GM12878 (cell line): ENCODE data around the gene PCDHGC4. TPM values are rescaled to one million over a fixed set of nuclear protein-coding genes. Genes with fewer than 3 reads are reported as not detected.
A peak's percentile ranks its signal among the peaks of the same experiment; 100 is the strongest.

ENCODE experiments used
- ATAC-seq: fragments of 200-7000 bp; cut with Tn5 transposase; 3 replicates; pipeline ENCODE4 v1.9.1; 2020; ENCODE audit warnings: mild to moderate bottlenecking, moderate library complexity
- BruUV-seq: library from RNA; stranded (reverse); fragments of 400-500 nt; replicated peaks from 2 replicates; lab custom pipeline; 2021; lab: Mats Ljungman, UMichigan
- CTCF ChIA-PET: fragments of 300-600 bp; sonication (Branson Sonifier 250); formaldehyde crosslinking; extraction: SDS; loops from one replicate; lab custom pipeline; 2021; ENCODE audit warnings: inconsistent platforms; lab: Yijun Ruan, JAX
- POLR2A ChIA-PET: fragments of 350-600 bp; formaldehyde crosslinking; extraction: SDS; loops from one replicate; lab custom pipeline; 2021; ENCODE audit warnings: inconsistent platforms; lab: Charles Lee
- RAD21 ChIA-PET: fragments of 300-600 bp; sonication (Branson Sonifier 250); formaldehyde crosslinking; loops from one replicate; lab custom pipeline; 2023; ENCODE audit warnings: antibody characterized with exemption; ENCODE audit not compliant: unreplicated experiment; lab: Charles Lee
- SMC1A ChIA-PET: fragments of 300-600 bp; sonication (Branson Sonifier 250); formaldehyde crosslinking; loops from one replicate; lab custom pipeline; 2023; ENCODE audit not compliant: unreplicated experiment, uncharacterized antibody; lab: Charles Lee
- DNase-seq: peaks from one replicate; pipeline ENCODE4 v3.0.0-alpha.2; 2011; ENCODE audit warnings: low read depth, low spot score
- FAIRE-seq: peaks from 3 replicates; lab custom pipeline; 2011; peaks lifted over from hg19 to GRCh38; lab: Jason Lieb, UNC
- H2AFZ ChIP-seq: 2 replicates; pipeline ENCODE4 v1.6.0; 2011; ENCODE audit warnings: low read depth, low read length, control low read depth; ENCODE audit not compliant: control insufficient read depth
- H3K27ac ChIP-seq: 2 replicates; pipeline ENCODE4 v1.5.1; 2011; ENCODE audit warnings: control low read depth; ENCODE audit not compliant: control insufficient read depth, insufficient read depth
- H3K27me3 ChIP-seq, 2 experiments: replicated peaks in 1 of 2; 2 replicates each; pipeline versions ENCODE4 v1.6.0 to v1.6.1; 2011; ENCODE audit warnings: low read length in 1 of 2; ENCODE audit not compliant: control insufficient read depth in 2 of 2, insufficient read depth in 2 of 2
- H3K36me3 ChIP-seq, 2 experiments: 2 replicates each; pipeline ENCODE4 v1.5.1; 2011; ENCODE audit warnings: low read length in 1 of 2; ENCODE audit not compliant: control insufficient read depth in 2 of 2, insufficient read depth in 2 of 2
- H3K4me1 ChIP-seq: 2 replicates; pipeline ENCODE4 v1.6.1; 2011; ENCODE audit warnings: mild to moderate bottlenecking, low read length, moderate library complexity, mixed read lengths; ENCODE audit not compliant: control insufficient read depth, insufficient read depth
- H3K4me2 ChIP-seq: 2 replicates; pipeline ENCODE4 v1.6.0; 2011; ENCODE audit warnings: control low read depth; ENCODE audit not compliant: control insufficient read depth, insufficient read depth
- H3K4me3 ChIP-seq: fragments of 200-600 bp; sonication (generic); 2 replicates; pipeline ENCODE4 v1.5.1; 2016
- H3K79me2 ChIP-seq: 2 replicates; pipeline ENCODE4 v1.6.0; 2011; ENCODE audit warnings: low read length; ENCODE audit not compliant: control insufficient read depth, insufficient read depth
- H3K9ac ChIP-seq: 2 replicates; pipeline ENCODE4 v1.8.0; 2011; ENCODE audit warnings: low read length, control low read depth, mixed read lengths; ENCODE audit not compliant: control insufficient read depth, insufficient read depth
- H3K9me3 ChIP-seq: replicated peaks from 3 replicates; pipeline ENCODE4 v1.5.1; 2011; ENCODE audit warnings: mild to moderate bottlenecking, low read length; ENCODE audit not compliant: control insufficient read depth, insufficient read depth
- H4K20me1 ChIP-seq: 2 replicates; pipeline ENCODE4 v1.6.0; 2011; ENCODE audit not compliant: control insufficient read depth, insufficient read depth
- BCL11A ChIP-seq: IDR thresholded peaks from 2 replicates; pipeline ENCODE4 v1.6.1; 2011; ENCODE audit warnings: low read depth, low read length
- CEBPB ChIP-seq, 2 experiments: fragments of 150-350 bp in 1 of 2; IDR thresholded peaks; 2 replicates each; pipeline ENCODE4 v1.6.1; 2012 to 2014; ENCODE audit warnings: low read depth in 2 of 2, low read length in 2 of 2, borderline replicate concordance in 1 of 2, inconsistent platforms in 1 of 2
- CHD2 ChIP-seq: IDR thresholded peaks from 2 replicates; pipeline ENCODE4 v1.6.1; 2011; ENCODE audit warnings: low read depth, low read length, improper control_type of control experiment, borderline replicate concordance
- CHD4 ChIP-seq: fragments of 200-600 bp; sonication (generic); IDR thresholded peaks from 2 replicates; pipeline ENCODE4 v1.6.1; 2016; ENCODE audit warnings: mild to moderate bottlenecking
- EGR1 ChIP-seq, 2 experiments: IDR thresholded peaks; 1 replicate in 1 of 2; 2 replicates in 1 of 2; pipeline ENCODE4 v1.6.1; 2011 to 2012; ENCODE audit warnings: low read depth in 2 of 2, low read length in 2 of 2, borderline replicate concordance in 1 of 2, mild to moderate bottlenecking in 1 of 2, moderate library complexity in 1 of 2
- ETV6 ChIP-seq, 2 experiments: fragments of 450-650 bp in 1 of 2; IDR thresholded peaks in 1 of 2; conservative IDR thresholded peaks in 1 of 2; 2 replicates each; pipeline ENCODE4 v1.6.1; 2014; ENCODE audit warnings: antibody characterized with exemption in 1 of 2, borderline replicate concordance in 1 of 2, low read depth in 1 of 2, mild to moderate bottlenecking in 1 of 2, moderate library complexity in 1 of 2
- IKZF2 ChIP-seq, 2 experiments: fragments of 450-650 bp; IDR thresholded peaks; 2 replicates each; pipeline ENCODE4 v1.6.1; 2017; ENCODE audit warnings: mild to moderate bottlenecking in 2 of 2, moderate library complexity in 2 of 2
- JUND ChIP-seq: IDR thresholded peaks from 2 replicates; pipeline ENCODE4 v1.6.1; 2012; ENCODE audit warnings: low read depth, mild to moderate bottlenecking, low read length, improper control_type of control experiment, moderate library complexity
- MTA2 ChIP-seq: fragments of 450-650 bp; IDR thresholded peaks from 2 replicates; pipeline ENCODE4 v1.6.1; 2016; ENCODE audit warnings: low read depth, mild to moderate bottlenecking, moderate library complexity
- NFYB ChIP-seq: IDR thresholded peaks from 2 replicates; pipeline ENCODE4 v1.6.1; 2011; ENCODE audit warnings: low read depth, mild to moderate bottlenecking, low read length, improper control_type of control experiment, moderate library complexity; ENCODE audit not compliant: insufficient read depth
- POLR2A ChIP-seq: IDR thresholded peaks from 2 replicates; pipeline ENCODE4 v1.6.1; 2011; ENCODE audit warnings: low read depth, mild to moderate bottlenecking, low read length
- YY1 ChIP-seq: IDR thresholded peaks from 2 replicates; pipeline ENCODE4 v1.6.1; 2011; ENCODE audit warnings: low read depth, mild to moderate bottlenecking, low read length
- in situ Hi-C: fragments of 300-500 bp; cut with MboI; formaldehyde crosslinking; loops from 9 replicates; pipeline ENCODE4 v1.14.3; 2018; ENCODE audit warnings: mixed read lengths
- intact Hi-C: fragments of 100-400 bp; cut with micrococcal nuclease; formaldehyde crosslinking; loops from one replicate; pipeline ENCODE4 v1.14.2; 2022; ENCODE audit not compliant: unreplicated experiment
- polyA plus RNA-seq, 11 experiments: library from polyadenylated mRNA; depleted of rRNA in 4 of 11; unstranded in 6 of 11; stranded (reverse) in 5 of 11; fragments of >200 nt; fragmentation: Nextera tagmentation in 4 of 11; fragmentation: Illumina TruSeq in 1 of 11; extraction: Ambion mirVana in 4 of 11; extraction: Trizol in 1 of 11; gene quantifications; 1 replicate in 1 of 11; 2 replicates in 10 of 11; pipeline versions ENCODE4 v1.2.1 to v1.2.3, GENCODE V29; 2011 to 2016; ENCODE audit warnings: inconsistent platforms in 2 of 11, missing spikeins in 2 of 11, low read depth in 1 of 11
- total RNA-seq, 4 experiments: library from RNA; depleted of rRNA in 3 of 4; stranded (reverse); fragments of >200 nt in 3 of 4; fragmentation: Illumina TruSeq in 1 of 4; extraction: Trizol in 1 of 4; gene quantifications; 2 replicates each; pipeline versions ENCODE4 v1.2.1 to v1.2.3, GENCODE V29; 2013 to 2021
- TF ChIP-seq, protein P1 (sequence below): IDR thresholded peaks from 2 replicates; pipeline ENCODE4 v1.6.1; 2011; ENCODE audit warnings: borderline replicate concordance, low read depth, mild to moderate bottlenecking, moderate library complexity, mixed read lengths, low read length; ENCODE audit not compliant: insufficient read depth; ENCODE audit errors: extremely low read length
- TF ChIP-seq, protein P2 (sequence below): fragments of 450-650 bp; IDR thresholded peaks from 2 replicates; pipeline ENCODE4 v1.6.1; 2016; ENCODE audit warnings: mild to moderate bottlenecking, moderate library complexity, borderline replicate concordance
- TF ChIP-seq, protein P3 (sequence below): fragments of 450-650 bp; IDR thresholded peaks from 2 replicates; pipeline ENCODE4 v1.6.1; 2017; ENCODE audit warnings: antibody characterized with exemption, mild to moderate bottlenecking, moderate library complexity

The PCDHGC4 gene
- total and polyA plus RNA-seq, 10 of the 15 experiments (the other 5 are each of a cell fraction or from before 2014, with no cell fraction given) = 0.04 to 1.2 (median 0.52) TPM

DNA sequence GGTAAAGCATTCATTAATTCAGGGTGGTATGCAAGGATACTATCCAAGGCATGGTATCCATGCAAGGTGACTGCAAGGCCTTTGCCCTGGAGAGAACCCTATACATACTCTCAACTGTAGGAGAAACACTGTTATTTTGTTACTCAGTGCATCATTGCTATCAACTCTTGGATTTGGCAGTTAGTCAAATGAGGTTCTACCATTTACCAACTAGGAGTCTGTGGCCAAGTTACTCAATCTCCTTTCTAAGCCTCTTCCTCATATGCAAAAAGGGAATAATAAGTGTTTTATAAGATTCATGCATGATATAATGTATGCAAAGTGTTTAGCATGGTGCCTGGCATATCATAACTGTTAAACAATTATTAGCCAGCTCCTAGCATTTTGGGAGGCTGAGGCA is 5.1 kb upstream of the PCDHGC4 start:
- DNase-seq (no peak), ATAC-seq (no peak), FAIRE-seq (no peak)
- SMC1A ChIA-PET = interaction anchor here (1.2 to 1.9 kb wide), 4 partner anchors 28 to 84 kb away, joined by 4 to 9 read pairs (median 6); partner anchors contain the start of gene PCDHGA10
- intact Hi-C loops = no loop called here
- no peaks in the 10 kb centered on the region for H3K36me3 ChIP-seq
- H3K27ac ChIP-seq = no peak overlapping the region
- H3K4me2 ChIP-seq = 0 out of 2 replicates have a peak overlapping the region, but pooled peaks have one; percentile 30
- no peak overlapping the region for H3K4me3 ChIP-seq
- RAD21 ChIA-PET = no interaction called here
- no peak for TF ChIP-seq BCL11A
- TF ChIP-seq, protein P1, sequence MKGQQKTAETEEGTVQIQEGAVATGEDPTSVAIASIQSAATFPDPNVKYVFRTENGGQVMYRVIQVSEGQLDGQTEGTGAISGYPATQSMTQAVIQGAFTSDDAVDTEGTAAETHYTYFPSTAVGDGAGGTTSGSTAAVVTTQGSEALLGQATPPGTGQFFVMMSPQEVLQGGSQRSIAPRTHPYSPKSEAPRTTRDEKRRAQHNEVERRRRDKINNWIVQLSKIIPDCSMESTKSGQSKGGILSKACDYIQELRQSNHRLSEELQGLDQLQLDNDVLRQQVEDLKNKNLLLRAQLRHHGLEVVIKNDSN = no peak
- TF ChIP-seq JUND = no peak
- no peak for TF ChIP-seq CEBPB (IDR thresholded peaks at IDR 0.05; ENCODE audit: borderline replicate concordance in 1 of 2, low read depth in 2 of 2, low read length in 2 of 2)
- no peak for TF ChIP-seq IKZF2 (IDR thresholded peaks at IDR 0.05)
- TF ChIP-seq, protein P2, sequence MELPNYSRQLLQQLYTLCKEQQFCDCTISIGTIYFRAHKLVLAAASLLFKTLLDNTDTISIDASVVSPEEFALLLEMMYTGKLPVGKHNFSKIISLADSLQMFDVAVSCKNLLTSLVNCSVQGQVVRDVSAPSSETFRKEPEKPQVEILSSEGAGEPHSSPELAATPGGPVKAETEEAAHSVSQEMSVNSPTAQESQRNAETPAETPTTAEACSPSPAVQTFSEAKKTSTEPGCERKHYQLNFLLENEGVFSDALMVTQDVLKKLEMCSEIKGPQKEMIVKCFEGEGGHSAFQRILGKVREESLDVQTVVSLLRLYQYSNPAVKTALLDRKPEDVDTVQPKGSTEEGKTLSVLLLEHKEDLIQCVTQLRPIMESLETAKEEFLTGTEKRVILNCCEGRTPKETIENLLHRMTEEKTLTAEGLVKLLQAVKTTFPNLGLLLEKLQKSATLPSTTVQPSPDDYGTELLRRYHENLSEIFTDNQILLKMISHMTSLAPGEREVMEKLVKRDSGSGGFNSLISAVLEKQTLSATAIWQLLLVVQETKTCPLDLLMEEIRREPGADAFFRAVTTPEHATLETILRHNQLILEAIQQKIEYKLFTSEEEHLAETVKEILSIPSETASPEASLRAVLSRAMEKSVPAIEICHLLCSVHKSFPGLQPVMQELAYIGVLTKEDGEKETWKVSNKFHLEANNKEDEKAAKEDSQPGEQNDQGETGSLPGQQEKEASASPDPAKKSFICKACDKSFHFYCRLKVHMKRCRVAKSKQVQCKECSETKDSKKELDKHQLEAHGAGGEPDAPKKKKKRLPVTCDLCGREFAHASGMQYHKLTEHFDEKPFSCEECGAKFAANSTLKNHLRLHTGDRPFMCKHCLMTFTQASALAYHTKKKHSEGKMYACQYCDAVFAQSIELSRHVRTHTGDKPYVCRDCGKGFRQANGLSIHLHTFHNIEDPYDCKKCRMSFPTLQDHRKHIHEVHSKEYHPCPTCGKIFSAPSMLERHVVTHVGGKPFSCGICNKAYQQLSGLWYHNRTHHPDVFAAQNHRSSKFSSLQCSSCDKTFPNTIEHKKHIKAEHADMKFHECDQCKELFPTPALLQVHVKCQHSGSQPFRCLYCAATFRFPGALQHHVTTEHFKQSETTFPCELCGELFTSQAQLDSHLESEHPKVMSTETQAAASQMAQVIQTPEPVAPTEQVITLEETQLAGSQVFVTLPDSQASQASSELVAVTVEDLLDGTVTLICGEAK = no peak
- TF ChIP-seq EGR1 (IDR thresholded peaks at IDR 0.05; ENCODE audit: borderline replicate concordance in 1 of 2, low read depth in 2 of 2, low read length in 2 of 2) = no peak
- TF ChIP-seq POLR2A = no peak
- TF ChIP-seq CHD4 = no peak
- TF ChIP-seq NFYB = no peak
- TF ChIP-seq MTA2 = no peak
- TF ChIP-seq CHD2 = no peak
- no peak for TF ChIP-seq ETV6 (conservative IDR thresholded peaks at IDR 0.05 in 1 of 2, IDR thresholded peaks at IDR 0.05 in 1 of 2; ENCODE audit: borderline replicate concordance in 1 of 2, low read depth in 1 of 2)
- TF ChIP-seq YY1 = no peak
- TF ChIP-seq, protein P3, sequence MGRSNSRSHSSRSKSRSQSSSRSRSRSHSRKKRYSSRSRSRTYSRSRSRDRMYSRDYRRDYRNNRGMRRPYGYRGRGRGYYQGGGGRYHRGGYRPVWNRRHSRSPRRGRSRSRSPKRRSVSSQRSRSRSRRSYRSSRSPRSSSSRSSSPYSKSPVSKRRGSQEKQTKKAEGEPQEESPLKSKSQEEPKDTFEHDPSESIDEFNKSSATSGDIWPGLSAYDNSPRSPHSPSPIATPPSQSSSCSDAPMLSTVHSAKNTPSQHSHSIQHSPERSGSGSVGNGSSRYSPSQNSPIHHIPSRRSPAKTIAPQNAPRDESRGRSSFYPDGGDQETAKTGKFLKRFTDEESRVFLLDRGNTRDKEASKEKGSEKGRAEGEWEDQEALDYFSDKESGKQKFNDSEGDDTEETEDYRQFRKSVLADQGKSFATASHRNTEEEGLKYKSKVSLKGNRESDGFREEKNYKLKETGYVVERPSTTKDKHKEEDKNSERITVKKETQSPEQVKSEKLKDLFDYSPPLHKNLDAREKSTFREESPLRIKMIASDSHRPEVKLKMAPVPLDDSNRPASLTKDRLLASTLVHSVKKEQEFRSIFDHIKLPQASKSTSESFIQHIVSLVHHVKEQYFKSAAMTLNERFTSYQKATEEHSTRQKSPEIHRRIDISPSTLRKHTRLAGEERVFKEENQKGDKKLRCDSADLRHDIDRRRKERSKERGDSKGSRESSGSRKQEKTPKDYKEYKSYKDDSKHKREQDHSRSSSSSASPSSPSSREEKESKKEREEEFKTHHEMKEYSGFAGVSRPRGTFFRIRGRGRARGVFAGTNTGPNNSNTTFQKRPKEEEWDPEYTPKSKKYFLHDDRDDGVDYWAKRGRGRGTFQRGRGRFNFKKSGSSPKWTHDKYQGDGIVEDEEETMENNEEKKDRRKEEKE = no peak
- H3K9ac ChIP-seq = no peak overlapping the region
- no peaks in the 10 kb centered on the region; a peak in 1 of 4 replicates for H3K27me3 ChIP-seq
- peaks cover 19% of the 10 kb centered on the region for H3K4me1 ChIP-seq
- no TSS peak for BruUV-seq
- H4K20me1 ChIP-seq = no peaks in the 10 kb centered on the region
- no peak overlapping the region for H2AFZ ChIP-seq
- H3K9me3 ChIP-seq = no peaks in the 10 kb centered on the region
- in situ Hi-C loops = loop anchor here (5.0 kb wide), 1 partner anchor 48 kb away; no protein-coding TSS in a partner anchor
- CTCF ChIA-PET = interaction anchor here (0.8 to 8.1 kb wide), 4 partner anchors 31 to 157 kb away, joined by 3 to 90 read pairs (median 18); partner anchors contain the start of genes HDAC3 and RELL2
- POLR2A ChIA-PET = no interaction called here
- H3K79me2 ChIP-seq = no peaks in the 10 kb centered on the region
